Stimulated activated CD8-positive, alpha-beta memory T cell treated with anti-CD3 and anti-CD28 coated beads, Interleukin-4, amount 100 ng/mL, for 24 hours (primary cell): ENCODE data around the gene PLA2G2F.

Experiments
- DNase-seq: peaks from one replicate; pipeline ENCODE4 v3.0.0-alpha.2; 2020; ENCODE audit warnings: low read depth

PLA2G2F gene

GRCh38 chr1:20138961-20139550 is at the start of gene PLA2G2F:
Gene PLA2G2F, plus strand, starts transcription at chr1:20139323. Its CDS starts 105 bp downstream, at chr1:20139428.
- no peak for DNase-seq

GRCh38 chr1:20089328-20090077 is 49.6 kb upstream of the PLA2G2F start:
- no peak for DNase-seq

GRCh38 chr1:20090119-20090518 is 49.0 kb upstream of the PLA2G2F start:
- DNase-seq = no peak

- DNase-seq = no peak
Measured at GRCh38 chr1:20090641-20091040, 48.5 kb upstream of the PLA2G2F start.

- no peak for DNase-seq
Measured at GRCh38 chr1:20093303-20093702, 45.8 kb upstream of the PLA2G2F start.

GRCh38 chr1:20093940-20094391 is 45.2 kb upstream of the PLA2G2F start:
- no peak for DNase-seq

GRCh38 chr1:20095564-20096434 is 43.3 kb upstream of the PLA2G2F start:
- no peak for DNase-seq

- no peak for DNase-seq
Measured at GRCh38 chr1:20096840-20097447, 42.2 kb upstream of the PLA2G2F start.

- DNase-seq = no peak
Measured at GRCh38 chr1:20099533-20099932, 39.6 kb upstream of the PLA2G2F start.

GRCh38 chr1:20100632-20101355 is 38.3 kb upstream of the PLA2G2F start:
- DNase-seq = no peak

GRCh38 chr1:20102875-20103274 is 36.2 kb upstream of the PLA2G2F start:
- no peak for DNase-seq

GRCh38 chr1:20105856-20106255 is 33.3 kb upstream of the PLA2G2F start:
- no peak for DNase-seq

- no peak for DNase-seq
Measured at GRCh38 chr1:20107351-20107750, 31.8 kb upstream of the PLA2G2F start.

- no peak for DNase-seq
Measured at GRCh38 chr1:20107796-20108195, 31.3 kb upstream of the PLA2G2F start.

GRCh38 chr1:20108366-20109123 is 30.6 kb upstream of the PLA2G2F start:
- no peak for DNase-seq

GRCh38 chr1:20109223-20109856 is 29.8 kb upstream of the PLA2G2F start:
- DNase-seq = no peak

GRCh38 chr1:20110679-20111078 is 28.4 kb upstream of the PLA2G2F start:
- no peak for DNase-seq

GRCh38 chr1:20111452-20111851 is 27.7 kb upstream of the PLA2G2F start:
- DNase-seq = no peak

- no peak for DNase-seq
Measured at GRCh38 chr1:20112279-20113000, 26.7 kb upstream of the PLA2G2F start.
